Measurements from ENCODE around the gene SMC4.

DNA sequence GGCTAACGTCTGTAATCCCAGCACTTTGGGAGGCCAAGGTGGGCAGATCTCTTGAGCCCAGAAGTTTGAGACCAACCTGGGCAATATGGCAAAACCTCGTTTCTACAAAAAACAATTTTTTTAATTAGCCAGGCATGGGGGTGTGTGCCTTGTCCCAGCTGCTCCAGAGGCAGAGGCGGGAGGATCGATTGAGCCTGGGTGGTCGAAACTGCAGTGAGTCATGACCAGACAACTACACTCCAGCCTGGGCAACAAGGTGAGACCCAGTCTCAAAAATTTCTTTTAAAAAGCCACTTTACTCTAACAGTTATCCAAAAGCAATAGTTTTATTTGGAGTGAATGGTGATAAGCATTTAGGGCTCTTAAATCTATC, 37.6 kb downstream of the SMC4 start:
- TF ChIP-seq, protein P1, sequence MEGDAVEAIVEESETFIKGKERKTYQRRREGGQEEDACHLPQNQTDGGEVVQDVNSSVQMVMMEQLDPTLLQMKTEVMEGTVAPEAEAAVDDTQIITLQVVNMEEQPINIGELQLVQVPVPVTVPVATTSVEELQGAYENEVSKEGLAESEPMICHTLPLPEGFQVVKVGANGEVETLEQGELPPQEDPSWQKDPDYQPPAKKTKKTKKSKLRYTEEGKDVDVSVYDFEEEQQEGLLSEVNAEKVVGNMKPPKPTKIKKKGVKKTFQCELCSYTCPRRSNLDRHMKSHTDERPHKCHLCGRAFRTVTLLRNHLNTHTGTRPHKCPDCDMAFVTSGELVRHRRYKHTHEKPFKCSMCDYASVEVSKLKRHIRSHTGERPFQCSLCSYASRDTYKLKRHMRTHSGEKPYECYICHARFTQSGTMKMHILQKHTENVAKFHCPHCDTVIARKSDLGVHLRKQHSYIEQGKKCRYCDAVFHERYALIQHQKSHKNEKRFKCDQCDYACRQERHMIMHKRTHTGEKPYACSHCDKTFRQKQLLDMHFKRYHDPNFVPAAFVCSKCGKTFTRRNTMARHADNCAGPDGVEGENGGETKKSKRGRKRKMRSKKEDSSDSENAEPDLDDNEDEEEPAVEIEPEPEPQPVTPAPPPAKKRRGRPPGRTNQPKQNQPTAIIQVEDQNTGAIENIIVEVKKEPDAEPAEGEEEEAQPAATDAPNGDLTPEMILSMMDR (IDR thresholded peaks at IDR 0.05) = no peak
- TF ChIP-seq POLR2A (IDR thresholded peaks at IDR 0.05; ENCODE audit: low read length) (no peak), CBX2 (IDR thresholded peaks at IDR 0.05; ENCODE audit: borderline replicate concordance, low read depth) (no peak), CBX8 (IDR thresholded peaks at IDR 0.05) (no peak), HDAC2 (IDR thresholded peaks at IDR 0.05) (no peak), FOXS1 (CRISPR knock-in tag; IDR thresholded peaks at IDR 0.05) (no peak)
